ENCODE results near the gene HBB. TPM values are rescaled to one million over a fixed set of nuclear protein-coding genes. Genes with fewer than 3 reads are reported as not detected.

HBB gene
- total RNA-seq, 1 experiment from 2014 or later, result not detected

DNA sequence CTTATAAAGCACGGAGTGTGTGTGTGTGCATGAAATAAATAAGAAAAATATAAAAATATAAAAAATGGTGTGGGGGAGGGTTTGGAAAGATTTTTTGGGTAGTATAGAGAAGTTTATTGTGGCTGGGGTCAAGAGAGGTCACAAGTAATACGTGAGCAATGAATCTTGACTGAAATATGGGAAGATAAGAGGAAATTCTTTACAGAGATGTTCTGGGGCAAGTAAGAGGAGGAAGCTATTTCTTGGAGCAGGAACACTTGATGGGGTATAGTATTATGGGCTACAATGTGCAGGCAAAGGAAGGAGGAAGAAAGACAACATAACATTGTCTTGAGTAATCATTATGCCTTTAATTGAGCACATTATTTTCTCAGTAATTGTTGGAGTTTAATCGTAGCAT is 5.3 kb upstream of the HBB start:
- DNase-seq (ENCODE audit: low read depth), result no peak
- in situ Hi-C loops (cut with HindIII; ENCODE audit: low pct_unique_long_range_greater_than_20kb, low sequenced_read_pairs), result no loop called here

GRCh38 chr11:5231111-5231510 is 4.2 kb upstream of the HBB start:
- DNase-seq (ENCODE audit: low read depth), result no peak
- in situ Hi-C loops (cut with HindIII; ENCODE audit: low pct_unique_long_range_greater_than_20kb, low sequenced_read_pairs), result no loop called here

GRCh38 chr11:5230266-5230665 is 3.4 kb upstream of the HBB start:
- in situ Hi-C loops (cut with HindIII; ENCODE audit: low pct_unique_long_range_greater_than_20kb, low sequenced_read_pairs), result no loop called here
- DNase-seq (ENCODE audit: low read depth), result no peak

GRCh38 chr11:5229796-5230195 is 2.9 kb upstream of the HBB start:
- in situ Hi-C loops (cut with HindIII; ENCODE audit: low pct_unique_long_range_greater_than_20kb, low sequenced_read_pairs), result no loop called here
- no peak for DNase-seq (ENCODE audit: low read depth)

GRCh38 chr11:5229356-5229755 is 2.5 kb upstream of the HBB start:
- in situ Hi-C loops (cut with HindIII; ENCODE audit: low pct_unique_long_range_greater_than_20kb, low sequenced_read_pairs), result no loop called here
- no peak for DNase-seq (ENCODE audit: low read depth)

GRCh38 chr11:5228124-5228523 is 1.3 kb upstream of the HBB start:
- no peak for DNase-seq (ENCODE audit: low read depth)
- in situ Hi-C loops (cut with HindIII; ENCODE audit: low pct_unique_long_range_greater_than_20kb, low sequenced_read_pairs), result no loop called here

GRCh38 chr11:5227681-5228080 is 810 bp upstream of the HBB start:
- in situ Hi-C loops (cut with HindIII; ENCODE audit: low pct_unique_long_range_greater_than_20kb, low sequenced_read_pairs), result no loop called here
- no peak for DNase-seq (ENCODE audit: low read depth)

GRCh38 chr11:5225480-5225871 is 1.4 kb downstream of the HBB start:
- DNase-seq (ENCODE audit: low read depth), result no peak
- in situ Hi-C loops (cut with HindIII; ENCODE audit: low pct_unique_long_range_greater_than_20kb, low sequenced_read_pairs), result no loop called here

- DNase-seq (ENCODE audit: low read depth), result no peak
- in situ Hi-C loops (cut with HindIII; ENCODE audit: low pct_unique_long_range_greater_than_20kb, low sequenced_read_pairs), result no loop called here
These were observed 2.1 kb downstream of the HBB start for GRCh38 chr11:5224538-5225479.

- DNase-seq (ENCODE audit: low read depth), result no peak
These were observed 3.2 kb downstream of the HBB start for GRCh38 chr11:5223686-5224085.

DNA sequence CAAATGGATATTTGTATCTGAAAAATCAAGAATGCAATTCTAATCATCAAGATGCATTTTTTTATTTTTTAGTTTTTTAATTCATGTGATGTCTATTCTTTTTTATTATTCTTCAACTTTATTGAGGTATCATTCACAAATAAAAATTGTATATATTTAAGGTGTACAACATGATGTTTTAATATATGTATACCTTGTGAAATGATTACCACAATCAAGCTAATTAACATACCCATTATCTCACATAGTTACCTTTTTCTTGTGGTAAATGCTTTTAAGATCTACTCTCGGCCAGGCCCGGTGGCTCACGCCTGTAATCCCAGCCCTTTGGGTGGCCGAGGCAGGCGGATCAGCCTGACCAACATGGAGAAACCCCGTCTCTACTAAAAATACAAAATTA is 3.7 kb downstream of the HBB start:
- no peak for DNase-seq (ENCODE audit: low read depth)
- in situ Hi-C loops (cut with HindIII; ENCODE audit: low pct_unique_long_range_greater_than_20kb, low sequenced_read_pairs), result no loop called here

More at GRCh38 chr11:5223686-5224085, 3.2 kb downstream of the HBB start:
- in situ Hi-C loops (cut with HindIII; ENCODE audit: low pct_unique_long_range_greater_than_20kb, low sequenced_read_pairs), result no loop called here

DNA sequence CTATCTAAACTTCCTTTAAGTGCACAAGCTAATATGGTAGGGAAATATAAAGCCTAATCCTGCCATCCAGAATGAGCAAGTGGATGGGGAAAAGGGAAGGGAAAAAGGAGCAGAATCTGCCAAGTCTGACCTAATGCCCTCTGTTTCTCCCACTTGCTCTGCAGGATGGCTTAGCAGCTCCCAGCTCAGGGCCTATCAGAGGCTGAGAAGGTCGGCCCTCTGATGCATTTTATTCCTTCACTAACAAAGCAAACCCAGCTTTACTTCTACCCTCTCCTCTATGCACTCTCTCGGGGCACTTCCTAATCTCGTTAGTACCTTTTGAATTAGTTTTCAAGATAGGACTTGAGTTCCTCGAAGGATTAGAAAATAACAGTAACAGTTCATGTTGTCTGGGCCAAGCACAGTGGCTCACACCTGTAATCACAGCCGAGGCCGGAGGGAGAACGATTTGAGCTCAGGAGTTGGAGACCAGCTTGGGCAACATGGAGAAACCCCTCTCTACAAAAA is 16.4 kb downstream of the HBB start:
- DNase-seq (ENCODE audit: low read depth), result no peak
- in situ Hi-C loops (cut with HindIII; ENCODE audit: low pct_unique_long_range_greater_than_20kb, low sequenced_read_pairs), result no loop called here

DNA sequence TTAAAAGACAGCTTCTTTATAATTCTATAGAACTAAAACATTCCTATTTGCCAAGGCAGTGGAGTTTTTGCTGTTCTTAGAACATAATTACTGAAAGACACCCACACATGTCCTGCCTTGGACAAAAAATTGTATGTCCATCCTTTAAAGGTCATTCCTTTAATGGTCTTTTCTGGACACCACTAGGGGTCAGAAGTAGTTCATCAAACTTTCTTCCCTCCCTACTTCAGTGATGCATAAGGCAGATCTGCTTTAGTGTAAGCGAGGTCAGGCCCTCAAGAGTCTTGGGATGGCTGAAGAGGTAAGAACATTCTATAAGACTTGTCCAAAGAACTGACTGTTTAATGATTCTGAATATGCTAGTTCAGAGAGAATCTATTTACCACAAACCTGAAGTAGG is 22.1 kb downstream of the HBB start:
- in situ Hi-C loops (cut with HindIII; ENCODE audit: low pct_unique_long_range_greater_than_20kb, low sequenced_read_pairs), result no loop called here
- DNase-seq (ENCODE audit: low read depth), result peak; percentile 44

GRCh38 chr11:5203366-5203765 is 23.5 kb downstream of the HBB start:
- no peak for DNase-seq (ENCODE audit: low read depth)
- in situ Hi-C loops (cut with HindIII; ENCODE audit: low pct_unique_long_range_greater_than_20kb, low sequenced_read_pairs), result no loop called here

GRCh38 chr11:5200582-5200981 is 26.3 kb downstream of the HBB start, which contains the start of gene OR51V1:
Gene OR51V1, minus strand, starts transcription at chr11:5200682. Its CDS starts 0 bp downstream, at chr11:5200682.
- in situ Hi-C loops (cut with HindIII; ENCODE audit: low pct_unique_long_range_greater_than_20kb, low sequenced_read_pairs), result no loop called here
- no peak for DNase-seq (ENCODE audit: low read depth)

DNA sequence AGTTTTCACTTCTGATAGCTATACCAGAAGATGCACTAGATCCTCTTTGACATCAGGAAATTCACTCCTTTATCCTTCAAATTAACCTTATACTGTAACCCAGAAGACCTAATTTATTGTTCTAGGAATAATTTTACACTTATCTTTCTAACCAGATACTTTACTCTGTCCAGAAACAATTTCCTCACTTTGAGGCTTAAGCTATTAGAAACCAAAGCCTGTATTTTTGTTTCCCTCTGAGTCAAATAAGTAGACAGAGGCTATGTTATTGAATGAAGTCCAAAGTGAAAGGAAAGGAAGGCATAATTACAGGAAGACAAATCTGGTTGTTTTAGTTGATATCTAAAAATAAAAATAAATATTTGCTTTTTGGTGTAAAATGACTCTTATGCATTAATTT is 28.6 kb downstream of the HBB start:
- in situ Hi-C loops (cut with HindIII; ENCODE audit: low pct_unique_long_range_greater_than_20kb, low sequenced_read_pairs), result no loop called here
- DNase-seq (ENCODE audit: low read depth), result no peak

- in situ Hi-C loops (cut with HindIII; ENCODE audit: low pct_unique_long_range_greater_than_20kb, low sequenced_read_pairs), result no loop called here
These were observed 29.3 kb downstream of the HBB start for GRCh38 chr11:5197536-5197935.

GRCh38 chr11:5196731-5197130 is 30.1 kb downstream of the HBB start:
- in situ Hi-C loops (cut with HindIII; ENCODE audit: low pct_unique_long_range_greater_than_20kb, low sequenced_read_pairs), result no loop called here
- no peak for DNase-seq (ENCODE audit: low read depth)

More at GRCh38 chr11:5197536-5197935, 29.3 kb downstream of the HBB start:
- no peak for DNase-seq (ENCODE audit: low read depth)

DNA sequence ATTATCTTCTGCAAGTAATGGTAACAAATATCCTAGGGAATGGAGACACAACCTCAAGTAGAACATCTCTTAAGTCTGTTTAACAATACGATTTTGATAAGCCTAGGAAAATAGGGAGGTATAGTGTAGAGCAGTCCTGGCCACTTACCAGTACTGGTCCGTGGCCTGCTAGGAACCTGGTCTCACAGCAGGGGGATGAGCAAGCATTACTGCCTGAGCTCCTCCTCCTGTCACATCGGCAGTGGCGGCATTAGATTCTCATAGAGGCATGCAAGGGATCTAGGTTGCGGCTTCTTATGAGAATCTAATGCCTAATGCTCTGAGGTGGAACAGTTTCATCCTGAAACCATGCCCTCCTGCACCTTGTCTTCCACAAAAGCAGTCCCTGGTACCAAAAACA is 30.8 kb downstream of the HBB start:
- in situ Hi-C loops (cut with HindIII; ENCODE audit: low pct_unique_long_range_greater_than_20kb, low sequenced_read_pairs), result no loop called here
- DNase-seq (ENCODE audit: low read depth), result no peak

DNA sequence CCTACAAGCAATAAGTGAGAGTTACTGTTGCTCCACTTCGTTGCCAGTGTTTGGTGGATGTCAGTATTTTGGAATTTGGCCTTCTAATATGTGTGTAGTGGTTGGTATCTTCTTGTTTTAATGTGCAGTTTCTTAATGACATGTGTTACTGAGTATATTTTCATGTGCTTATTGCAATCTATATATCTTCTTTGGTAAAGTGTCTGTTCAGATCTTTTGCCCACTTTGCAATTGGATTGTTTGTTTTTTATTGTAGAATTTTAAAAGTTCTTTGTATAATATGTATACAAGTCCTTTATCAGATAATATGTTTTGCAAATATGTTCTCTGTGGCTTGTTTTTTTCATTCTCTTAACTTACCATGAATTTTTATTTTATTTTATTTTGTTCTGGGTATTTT is 34.1 kb downstream of the HBB start:
- in situ Hi-C loops (cut with HindIII; ENCODE audit: low pct_unique_long_range_greater_than_20kb, low sequenced_read_pairs), result no loop called here

More for the DNA sequence above, 34.1 kb downstream of the HBB start:
- DNase-seq (ENCODE audit: low read depth), result no peak
